ENCODE measurements around the gene ZEB2. TPM values are rescaled to one million over a fixed set of nuclear protein-coding genes. Genes with fewer than 3 reads are reported as not detected.

The ZEB2 gene
- total RNA-seq, 1 donor from 2014 or later: 88.5 TPM

GRCh38 chr2:144415386-144415785 lies 104.5 kb downstream of the ZEB2 start:
- Mint-ChIP-seq H3K36me3 (peaks cover 22% of the 10 kb centered on the region), H3K9me3 (no peaks in the 10 kb centered on the region), H3K27ac (no peak overlapping the region), H3K27me3 (peaks cover 5% of the 10 kb centered on the region), H3K4me1 (ENCODE audit: unreplicated experiment) (peaks cover 4% of the 10 kb centered on the region), H3K4me3 (no peak overlapping the region)
- DNase-seq (ENCODE audit: extremely low spot score, unreplicated experiment): no peak
- no peak for TF ChIP-seq CTCF (conservative IDR thresholded peaks at IDR 0.05)

DNA sequence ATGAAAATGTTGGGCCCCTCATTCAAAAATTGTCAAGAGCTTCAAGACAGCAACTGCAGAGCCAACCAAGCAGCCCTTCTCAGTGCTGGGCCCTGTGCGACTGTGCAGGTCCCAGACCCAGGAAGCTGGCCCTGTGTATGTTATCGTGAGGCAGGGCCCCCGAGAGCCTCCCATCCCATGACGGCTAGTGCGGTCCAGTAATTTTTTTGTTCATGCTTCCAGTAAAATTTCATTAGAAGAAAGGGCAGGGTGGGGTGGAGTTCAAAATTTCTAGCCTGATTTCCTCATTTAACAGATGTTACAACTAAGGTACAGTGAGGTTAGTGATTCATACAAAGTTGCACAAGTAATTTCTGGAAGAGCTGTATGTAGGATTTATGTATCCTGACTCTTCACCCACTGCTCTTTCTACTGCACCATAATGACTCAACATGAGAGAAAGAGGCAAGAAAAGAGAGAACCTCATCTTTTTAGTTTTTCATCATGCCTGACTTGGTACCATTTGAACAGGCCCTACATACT lies 105.5 kb downstream of the ZEB2 start:
- Mint-ChIP-seq H3K27me3 (peaks cover 4% of the 10 kb centered on the region), H3K9me3 (no peaks in the 10 kb centered on the region), H3K36me3 (peaks cover 23% of the 10 kb centered on the region), H3K4me3 (no peak overlapping the region), H3K27ac (no peak overlapping the region), H3K4me1 (ENCODE audit: unreplicated experiment) (peaks cover 4% of the 10 kb centered on the region)
- no peak for TF ChIP-seq CTCF (conservative IDR thresholded peaks at IDR 0.05)
- DNase-seq (ENCODE audit: extremely low spot score, unreplicated experiment): no peak

DNA sequence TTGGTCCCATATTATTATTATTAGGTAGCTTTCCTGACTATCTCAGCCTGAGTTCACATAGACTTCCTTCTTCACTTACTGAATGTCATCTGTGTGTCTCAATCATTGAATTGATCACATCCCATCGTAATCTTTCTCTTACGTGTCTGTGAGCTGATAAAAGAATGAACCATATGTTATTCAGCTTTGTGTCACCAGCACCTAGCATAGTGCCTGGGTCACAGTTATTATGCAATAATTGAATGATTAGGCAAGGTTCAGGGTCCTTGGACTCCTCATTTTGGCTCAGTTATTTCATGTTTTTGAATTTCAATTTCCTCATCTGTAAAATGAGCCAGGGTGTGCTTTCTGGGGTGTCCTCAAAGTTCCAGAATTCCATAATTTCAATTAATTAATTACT lies 107.2 kb downstream of the ZEB2 start:
- Mint-ChIP-seq H3K36me3 (peaks cover 30% of the 10 kb centered on the region), H3K4me3 (no peak overlapping the region), H3K27ac (no peak overlapping the region), H3K4me1 (ENCODE audit: unreplicated experiment) (peaks cover 4% of the 10 kb centered on the region), H3K27me3 (peaks cover 4% of the 10 kb centered on the region), H3K9me3 (no peaks in the 10 kb centered on the region)
- TF ChIP-seq CTCF (conservative IDR thresholded peaks at IDR 0.05): no peak
- no peak for DNase-seq (ENCODE audit: extremely low spot score, unreplicated experiment)

DNA sequence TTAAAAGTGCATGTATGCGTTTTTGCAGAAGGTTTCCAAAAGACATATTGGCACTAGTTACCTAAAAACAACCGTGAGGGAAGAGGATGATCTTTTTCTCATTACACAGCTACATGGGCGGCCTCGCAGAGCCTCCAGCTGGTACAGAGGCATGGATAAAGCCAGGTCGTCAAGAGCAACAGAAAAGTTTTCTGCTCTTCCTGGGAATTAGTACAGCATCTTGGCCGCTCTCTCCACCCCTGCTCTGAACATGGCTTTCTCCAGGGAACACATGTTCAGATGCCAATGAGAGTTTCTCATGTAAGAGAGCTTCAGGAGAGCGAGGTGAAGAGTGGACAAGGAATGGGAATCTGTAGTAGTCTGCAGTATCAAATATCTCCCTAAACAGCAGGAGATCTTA lies 108.4 kb downstream of the ZEB2 start:
- Mint-ChIP-seq H3K4me3 (no peak overlapping the region), H3K4me1 (ENCODE audit: unreplicated experiment) (peaks cover 4% of the 10 kb centered on the region), H3K27ac (no peak overlapping the region), H3K36me3 (peaks cover 24% of the 10 kb centered on the region), H3K27me3 (peaks cover 5% of the 10 kb centered on the region), H3K9me3 (peaks cover 2% of the 10 kb centered on the region)
- DNase-seq (ENCODE audit: extremely low spot score, unreplicated experiment): no peak
- no peak for TF ChIP-seq CTCF (conservative IDR thresholded peaks at IDR 0.05)

GRCh38 chr2:144409241-144409640 lies 110.7 kb downstream of the ZEB2 start:
- peaks cover 21% of the 10 kb centered on the region for H3K36me3 Mint-ChIP-seq
- H3K27me3 Mint-ChIP-seq: peaks cover 5% of the 10 kb centered on the region
- peaks cover 4% of the 10 kb centered on the region for H3K4me1 Mint-ChIP-seq (ENCODE audit: unreplicated experiment)
- peaks cover 5% of the 10 kb centered on the region for H3K9me3 Mint-ChIP-seq
- H3K27ac Mint-ChIP-seq: no peak overlapping the region
- H3K4me3 Mint-ChIP-seq: no peak overlapping the region
- DNase-seq (ENCODE audit: extremely low spot score, unreplicated experiment): no peak
- no peak for TF ChIP-seq CTCF (conservative IDR thresholded peaks at IDR 0.05)

DNA sequence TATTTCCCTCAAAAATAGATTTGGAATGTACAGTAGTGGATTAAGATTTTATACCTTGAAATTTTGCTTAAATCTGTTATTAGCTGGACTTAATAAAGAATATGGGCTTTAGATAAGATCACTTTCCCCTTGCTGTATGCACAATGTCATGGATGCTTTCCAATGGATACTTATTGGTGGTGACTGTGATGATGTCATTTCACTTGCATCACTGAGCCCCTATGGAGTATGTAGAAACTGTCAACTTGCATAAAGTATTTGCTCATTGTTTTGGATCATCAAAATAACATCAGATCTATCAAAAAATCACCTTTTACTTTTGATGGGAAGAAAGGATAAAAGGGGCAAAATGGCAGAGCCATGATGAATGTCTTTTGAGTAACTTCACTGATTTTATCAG lies 112.7 kb downstream of the ZEB2 start:
- H3K27ac Mint-ChIP-seq: no peak overlapping the region
- TF ChIP-seq CTCF (conservative IDR thresholded peaks at IDR 0.05): no peak

More for the DNA sequence above, 112.7 kb downstream of the ZEB2 start:
- Mint-ChIP-seq H3K4me3 (no peak overlapping the region), H3K9me3 (peaks cover 5% of the 10 kb centered on the region), H3K36me3 (peaks cover 26% of the 10 kb centered on the region), H3K27me3 (peaks cover 9% of the 10 kb centered on the region), H3K4me1 (ENCODE audit: unreplicated experiment) (peaks cover 9% of the 10 kb centered on the region)
- no peak for DNase-seq (ENCODE audit: extremely low spot score, unreplicated experiment)

All from type B pancreatic cell (in vitro differentiated cells).